Activated CD8-positive, alpha-beta memory T cell treated with anti-CD3 and anti-CD28 coated beads, Interleukin-2, amount 50 U/mL, for 48 hours (primary cell): ENCODE measurements around the gene GNB5.
"Not testable (repeated sequence)": the region's sequence is repeated elsewhere in the genome, so short reads cannot be mapped to it uniquely, and the experiment has no call there.

Experiments
- DNase-seq: peaks from one replicate; pipeline ENCODE4 v3.0.0-alpha.2; 2020

Gene GNB5

GRCh38 chr15:52090193-52090592, 101.0 kb downstream of the GNB5 start:
- no peak for DNase-seq

GRCh38 chr15:52086011-52086786, 105.0 kb downstream of the GNB5 start:
- no peak for DNase-seq

DNA sequence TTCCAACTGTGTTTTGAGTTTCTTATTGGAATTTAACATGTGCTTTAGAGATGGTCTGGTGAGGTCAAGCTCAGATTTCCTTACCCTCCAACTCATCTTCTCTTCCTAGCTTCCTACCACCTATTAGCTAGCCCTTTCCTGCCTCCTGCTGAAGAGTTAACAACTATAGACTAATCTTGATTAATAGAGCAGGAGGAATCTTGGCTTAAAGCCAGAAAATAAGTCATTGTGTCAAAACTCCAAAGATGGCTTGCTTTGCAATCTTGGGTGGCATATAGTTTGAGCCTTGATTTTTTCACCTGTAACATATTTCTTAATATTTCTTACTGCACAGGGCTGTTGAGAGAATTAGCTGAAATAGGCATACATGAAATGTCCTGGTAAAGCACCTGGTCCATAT, 105.9 kb downstream of the GNB5 start:
- no peak for DNase-seq

- no peak for DNase-seq
Measured at GRCh38 chr15:52083603-52084002, 107.6 kb downstream of the GNB5 start.

DNA sequence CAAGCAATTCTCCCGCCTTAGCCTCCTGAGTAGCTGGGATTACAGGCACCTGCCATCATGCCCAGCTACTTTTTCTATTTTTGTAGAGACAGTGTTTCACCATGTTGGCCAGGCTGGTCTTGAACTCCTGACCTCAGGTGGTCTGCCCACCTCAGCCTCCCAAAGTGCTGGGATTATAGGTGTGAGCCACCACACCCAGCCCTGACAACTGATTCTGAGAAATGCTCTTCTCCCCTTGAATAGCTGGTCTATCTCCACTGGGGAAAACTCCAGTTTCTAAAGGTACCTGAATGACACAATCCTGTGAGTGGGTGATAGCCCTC, 108.2 kb downstream of the GNB5 start:
- DNase-seq: not testable (repeated sequence)

- DNase-seq: no peak
Measured at GRCh38 chr15:52082197-52083036, 108.8 kb downstream of the GNB5 start.

DNA sequence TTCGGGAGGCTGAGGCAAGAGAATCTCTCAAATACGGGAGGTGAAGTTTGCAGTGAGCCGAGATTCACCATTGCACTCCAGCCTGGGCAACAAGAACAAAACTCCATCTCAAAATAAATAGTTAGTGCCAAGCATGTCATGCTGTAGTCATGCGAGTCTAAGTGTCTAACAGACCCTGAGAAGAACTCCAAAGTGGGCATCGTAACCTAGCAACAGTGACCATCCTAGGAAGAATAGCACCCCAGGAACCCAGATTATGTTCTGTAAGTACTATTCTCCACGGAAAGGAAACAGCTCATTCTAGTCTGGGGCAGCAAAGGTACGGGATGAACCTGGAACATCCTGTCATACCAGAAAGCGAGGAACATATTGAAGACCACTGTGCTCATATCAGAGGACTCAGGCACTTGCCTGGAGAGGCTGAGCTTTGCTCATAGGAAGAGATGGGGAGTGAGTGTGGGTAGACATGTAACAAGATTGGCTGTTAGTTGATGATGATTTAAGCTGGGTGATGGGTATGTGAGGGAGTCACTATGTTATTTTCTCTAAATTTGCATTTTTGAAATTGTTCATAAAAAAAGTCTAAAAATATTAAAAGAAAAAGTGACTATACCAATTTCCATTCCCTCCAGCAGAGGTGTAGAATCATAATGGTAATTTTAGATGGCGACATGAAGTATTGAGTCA, 110.3 kb downstream of the GNB5 start:
- no peak for DNase-seq

GRCh38 chr15:52080031-52080430, 111.2 kb downstream of the GNB5 start:
- no peak for DNase-seq

- DNase-seq: peak; percentile 95
Measured at GRCh38 chr15:52078876-52079700, 112.1 kb downstream of the GNB5 start.

- DNase-seq: no peak
Measured at GRCh38 chr15:52078197-52078875, 112.9 kb downstream of the GNB5 start.

- no peak for DNase-seq
Measured at GRCh38 chr15:52076889-52077781, 114.1 kb downstream of the GNB5 start.

DNA sequence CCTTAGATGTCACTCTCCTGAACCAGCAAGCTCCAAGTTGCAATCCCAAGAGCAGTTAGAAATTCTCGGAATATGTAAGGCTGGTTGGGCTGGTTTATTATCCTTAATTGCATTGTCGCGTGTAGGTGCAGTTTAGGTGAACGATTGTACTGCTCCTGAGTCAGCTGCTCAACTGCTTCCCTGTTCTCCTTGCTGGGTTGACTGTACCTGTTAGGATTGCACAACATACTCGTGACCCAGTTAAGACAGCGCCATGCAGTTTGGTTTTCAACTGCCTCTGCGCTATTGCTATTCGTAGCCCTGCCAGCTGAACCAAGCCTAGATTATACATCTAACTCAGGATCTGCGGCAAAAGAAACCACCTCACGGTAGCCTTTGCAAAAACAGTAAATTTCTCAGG, 119.6 kb downstream of the GNB5 start:
- no peak for DNase-seq

- DNase-seq: no peak
Measured at GRCh38 chr15:52069559-52069958, 121.6 kb downstream of the GNB5 start.

DNA sequence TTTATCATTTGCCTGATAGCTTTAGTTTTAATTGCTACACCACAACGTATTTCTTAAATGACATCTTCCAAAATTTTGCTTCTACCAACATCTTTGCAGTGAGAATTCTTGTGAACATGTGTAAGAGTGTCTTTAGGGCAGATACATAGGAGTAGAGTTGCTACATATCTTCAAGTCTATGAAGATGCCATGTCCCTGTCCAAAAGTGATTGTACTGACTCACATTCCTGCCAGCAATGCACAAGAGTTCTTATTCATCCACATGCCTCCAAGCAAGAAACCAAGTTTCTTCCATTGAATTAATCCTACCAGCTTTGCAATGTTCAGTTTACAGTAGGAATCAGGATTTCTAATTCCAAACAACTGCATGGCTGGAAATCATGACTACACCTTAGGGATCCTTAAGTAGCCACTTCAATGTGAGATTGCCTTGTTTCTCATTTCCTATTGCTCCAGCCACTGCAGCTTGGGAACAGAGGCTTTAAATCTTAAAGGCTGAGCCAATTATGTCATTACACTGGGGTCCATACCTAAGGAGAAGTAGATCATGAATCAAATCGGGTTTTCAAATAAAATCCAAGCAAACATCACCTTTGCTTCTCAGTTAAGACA, 123.1 kb downstream of the GNB5 start:
- no peak for DNase-seq

- no peak for DNase-seq
Measured at GRCh38 chr15:52067545-52067926, 123.7 kb downstream of the GNB5 start.

DNA sequence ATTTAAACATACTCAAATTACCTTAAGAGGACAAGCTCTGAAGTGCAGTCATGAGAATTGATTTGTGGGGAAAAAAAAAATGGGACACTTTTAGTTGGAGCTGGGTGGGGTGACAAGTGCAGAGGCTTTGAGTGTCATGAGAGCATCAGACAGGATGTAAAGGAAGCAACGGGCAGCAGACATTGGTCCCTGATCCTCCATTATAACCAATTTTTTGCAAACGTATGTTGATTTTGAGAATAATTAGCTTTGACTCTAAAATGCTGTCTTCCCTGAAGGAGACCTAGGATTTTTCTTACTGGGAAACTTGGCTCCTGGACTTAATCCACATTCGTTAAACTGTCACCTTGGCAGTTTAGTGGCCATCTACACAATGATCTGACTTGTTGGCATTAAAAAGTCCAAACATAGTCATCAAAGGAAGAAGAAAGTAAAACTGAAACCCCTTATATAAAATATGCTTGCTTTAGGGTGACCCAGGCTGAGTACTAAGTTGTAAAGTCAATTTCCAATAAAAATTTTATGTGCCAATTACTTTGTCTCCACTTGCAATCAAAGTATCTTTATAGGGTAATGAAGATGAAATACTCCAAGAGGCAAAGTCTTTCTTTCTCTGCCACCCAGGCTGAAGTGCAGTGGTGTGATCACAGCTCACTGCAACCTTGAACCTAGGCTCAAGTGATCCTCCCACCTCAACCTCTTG, 124.2 kb downstream of the GNB5 start:
- no peak for DNase-seq
